Measurements from ENCODE around the gene UBA7. TPM values are rescaled to one million over a fixed set of nuclear protein-coding genes. Genes with fewer than 3 reads are reported as not detected.
A peak's percentile ranks its signal among the peaks of the same experiment; 100 is the strongest.

The UBA7 gene
- total RNA-seq, 1 donor: 76.7 TPM

- no peak overlapping the region for H2AFZ ChIP-seq (ENCODE audit: low read length)
- H3K4me1 ChIP-seq (ENCODE audit: insufficient read depth, low read length): peaks cover 6% of the 10 kb centered on the region
- no peaks in the 10 kb centered on the region for H3K9me3 ChIP-seq (ENCODE audit: low read depth, low read length)
- no peaks in the 10 kb centered on the region for H3K36me3 ChIP-seq (ENCODE audit: insufficient read depth, low read length)
- H4K20me1 ChIP-seq (ENCODE audit: insufficient read depth, low read length): no peaks in the 10 kb centered on the region
- peaks cover 5% of the 10 kb centered on the region for H3K27me3 ChIP-seq (ENCODE audit: insufficient read depth, low read length)
- H3K79me2 ChIP-seq (ENCODE audit: insufficient read depth, low read length): no peaks in the 10 kb centered on the region
- peak; percentile 74 for DNase-seq (ENCODE audit: insufficient read length, low spot score, missing footprints)
- no peak overlapping the region for H3K4me3 ChIP-seq (ENCODE audit: insufficient read depth, low read length)
- no peak for TF ChIP-seq CTCF (IDR thresholded peaks at IDR 0.05; ENCODE audit: extremely low read depth, low read depth, low read length)
- no peak overlapping the region for H3K4me2 ChIP-seq (ENCODE audit: insufficient read depth, low read length)
- H3K27ac ChIP-seq (ENCODE audit: low read depth, low read length): no peak overlapping the region
Measured at GRCh38 chr3:49791571-49791970, 22.2 kb downstream of the UBA7 start.

GRCh38 chr3:49790626-49791411 is 22.9 kb downstream of the UBA7 start:
- no peak for TF ChIP-seq CTCF (IDR thresholded peaks at IDR 0.05; ENCODE audit: extremely low read depth, low read depth, low read length)
- Histone ChIP-seq H3K4me2 (ENCODE audit: insufficient read depth, low read length) (no peak overlapping the region), H3K9me3 (ENCODE audit: low read depth, low read length) (no peaks in the 10 kb centered on the region), H2AFZ (ENCODE audit: low read length) (no peak overlapping the region), H3K4me3 (ENCODE audit: insufficient read depth, low read length) (no peak overlapping the region), H3K79me2 (ENCODE audit: insufficient read depth, low read length) (peaks cover 5% of the 10 kb centered on the region), H3K27me3 (ENCODE audit: insufficient read depth, low read length) (peaks cover 5% of the 10 kb centered on the region), H4K20me1 (ENCODE audit: insufficient read depth, low read length) (peaks cover under 1% of the 10 kb centered on the region), H3K36me3 (ENCODE audit: insufficient read depth, low read length) (no peaks in the 10 kb centered on the region), H3K4me1 (ENCODE audit: insufficient read depth, low read length) (peaks cover 6% of the 10 kb centered on the region), H3K27ac (ENCODE audit: low read depth, low read length) (no peak overlapping the region)
- peak; percentile 63 for DNase-seq (ENCODE audit: insufficient read length, low spot score, missing footprints)

- Histone ChIP-seq H3K9me3 (ENCODE audit: low read depth, low read length) (no peaks in the 10 kb centered on the region), H3K27ac (ENCODE audit: low read depth, low read length) (no peak overlapping the region), H4K20me1 (ENCODE audit: insufficient read depth, low read length) (peaks cover 11% of the 10 kb centered on the region), H3K27me3 (ENCODE audit: insufficient read depth, low read length) (peaks cover 5% of the 10 kb centered on the region), H3K79me2 (ENCODE audit: insufficient read depth, low read length) (peaks cover 33% of the 10 kb centered on the region), H3K4me1 (ENCODE audit: insufficient read depth, low read length) (peaks cover 15% of the 10 kb centered on the region), H3K36me3 (ENCODE audit: insufficient read depth, low read length) (peaks cover 7% of the 10 kb centered on the region), H3K4me3 (ENCODE audit: insufficient read depth, low read length) (no peak overlapping the region), H2AFZ (ENCODE audit: low read length) (no peak overlapping the region), H3K4me2 (ENCODE audit: insufficient read depth, low read length) (no peak overlapping the region)
- no peak for DNase-seq (ENCODE audit: insufficient read length, low spot score, missing footprints)
- no peak for TF ChIP-seq CTCF (IDR thresholded peaks at IDR 0.05; ENCODE audit: extremely low read depth, low read depth, low read length)
Measured at GRCh38 chr3:49788056-49788455, 25.7 kb downstream of the UBA7 start.

GRCh38 chr3:49787536-49787935 is 26.2 kb downstream of the UBA7 start:
- H2AFZ ChIP-seq (ENCODE audit: low read length): no peak overlapping the region
- peaks cover 15% of the 10 kb centered on the region for H3K4me1 ChIP-seq (ENCODE audit: insufficient read depth, low read length)
- H3K36me3 ChIP-seq (ENCODE audit: insufficient read depth, low read length): peaks cover 7% of the 10 kb centered on the region
- no peaks in the 10 kb centered on the region for H3K9me3 ChIP-seq (ENCODE audit: low read depth, low read length)
- H4K20me1 ChIP-seq (ENCODE audit: insufficient read depth, low read length): peaks cover 12% of the 10 kb centered on the region
- H3K79me2 ChIP-seq (ENCODE audit: insufficient read depth, low read length): peaks cover 38% of the 10 kb centered on the region
- no peak for DNase-seq (ENCODE audit: insufficient read length, low spot score, missing footprints)
- H3K4me2 ChIP-seq (ENCODE audit: insufficient read depth, low read length): no peak overlapping the region
- no peak for TF ChIP-seq CTCF (IDR thresholded peaks at IDR 0.05; ENCODE audit: extremely low read depth, low read depth, low read length)
- H3K27me3 ChIP-seq (ENCODE audit: insufficient read depth, low read length): peaks cover 5% of the 10 kb centered on the region
- H3K27ac ChIP-seq (ENCODE audit: low read depth, low read length): no peak overlapping the region
- no peak overlapping the region for H3K4me3 ChIP-seq (ENCODE audit: insufficient read depth, low read length)
